HepG2 (cell line): ENCODE results near the gene IL27RA. TPM values are rescaled to one million over a fixed set of nuclear protein-coding genes. Genes with fewer than 3 reads are reported as not detected.

Experiments used
- ARID2 ChIP-seq: sonication (generic); formaldehyde crosslinking; IDR thresholded peaks from 2 replicates; pipeline ENCODE4 v1.8.1; 2022; ENCODE audit warnings: mild to moderate bottlenecking, missing genetic modification reagents, borderline replicate concordance
- BCL6 ChIP-seq: IDR thresholded peaks from 2 replicates; pipeline ENCODE4 v1.6.1; 2016; ENCODE audit warnings: missing genetic modification reagents, missing compliant biosample characterization
- FOXK2 ChIP-seq: fragments of 450-650 bp; IDR thresholded peaks from 2 replicates; pipeline ENCODE4 v1.6.1; 2016
- GATA4 ChIP-seq: sonication (generic); IDR thresholded peaks from 2 replicates; pipeline ENCODE4 v1.6.1; 2016; ENCODE audit warnings: antibody characterized with exemption, low read depth, borderline replicate concordance
- HOXD1 ChIP-seq: sonication (generic); formaldehyde crosslinking; IDR thresholded peaks from 2 replicates; pipeline ENCODE4 v1.5.0; 2020; ENCODE audit warnings: missing genetic modification reagents
- KDM3A ChIP-seq: IDR thresholded peaks from 2 replicates; pipeline ENCODE4 v1.6.1; 2018; ENCODE audit warnings: low read depth, missing compliant biosample characterization
- KDM5B ChIP-seq: sonication (generic); formaldehyde crosslinking; IDR thresholded peaks from 2 replicates; pipeline ENCODE4 v1.4.0; 2020; ENCODE audit warnings: missing genetic modification reagents, mild to moderate bottlenecking, borderline replicate concordance
- NFIB ChIP-seq: sonication (generic); formaldehyde crosslinking; IDR thresholded peaks from 2 replicates; pipeline ENCODE4 v1.9.0; 2021; ENCODE audit warnings: missing genetic modification reagents, mild to moderate bottlenecking, borderline replicate concordance
- PPARG ChIP-seq: conservative IDR thresholded peaks from 2 replicates; pipeline ENCODE4 v1.6.1; 2016; ENCODE audit warnings: missing biosample characterization, missing genetic modification reagents
- RARG ChIP-seq: sonication (generic); formaldehyde crosslinking; IDR thresholded peaks from 2 replicates; pipeline ENCODE4 v1.4.0; 2020; ENCODE audit warnings: low read depth, mild to moderate bottlenecking, missing genetic modification reagents
- SMARCC2 ChIP-seq: fragments of 450-650 bp; IDR thresholded peaks from 2 replicates; pipeline ENCODE4 v1.6.1; 2017; ENCODE audit warnings: antibody characterized with exemption, mild to moderate bottlenecking
- SMARCE1 ChIP-seq: fragments of 450-650 bp; IDR thresholded peaks from 2 replicates; pipeline ENCODE4 v1.6.1; 2017; ENCODE audit warnings: borderline replicate concordance
- TEAD3 ChIP-seq: optimal IDR thresholded peaks from 2 replicates; pipeline ENCODE3; 2016; ENCODE audit warnings: borderline replicate concordance
- XBP1 ChIP-seq: sonication (generic); formaldehyde crosslinking; IDR thresholded peaks from 2 replicates; pipeline ENCODE4 v1.5.0; 2020; ENCODE audit warnings: missing genetic modification reagents
- ZFP1 ChIP-seq: IDR thresholded peaks from 2 replicates; pipeline ENCODE4 v1.6.1; 2016
- ZNF253 ChIP-seq: sonication (generic); formaldehyde crosslinking; IDR thresholded peaks from 2 replicates; pipeline ENCODE4 v1.8.0; 2022; ENCODE audit warnings: mild to moderate bottlenecking, missing genetic modification reagents, borderline replicate concordance
- ZNF350 ChIP-seq: sonication (generic); formaldehyde crosslinking; IDR thresholded peaks from 2 replicates; pipeline ENCODE4 v1.4.0; 2020; ENCODE audit warnings: mild to moderate bottlenecking, low read depth, missing genetic modification reagents, borderline replicate concordance
- ZNF354B ChIP-seq: sonication (generic); formaldehyde crosslinking; IDR thresholded peaks from 2 replicates; pipeline ENCODE4 v1.8.0; 2022; ENCODE audit warnings: mild to moderate bottlenecking, missing genetic modification reagents
- ZNF367 ChIP-seq: sonication (generic); formaldehyde crosslinking; IDR thresholded peaks from 2 replicates; pipeline ENCODE4 v1.4.0; 2020; ENCODE audit warnings: missing genetic modification reagents, borderline replicate concordance
- ZNF501 ChIP-seq: sonication (generic); formaldehyde crosslinking; IDR thresholded peaks from 2 replicates; pipeline ENCODE4 v1.5.1; 2020; ENCODE audit warnings: mild to moderate bottlenecking, moderate library complexity, missing genetic modification reagents
- ZNF75D ChIP-seq: sonication (generic); formaldehyde crosslinking; IDR thresholded peaks from 2 replicates; pipeline ENCODE4 v1.8.1; 2023; ENCODE audit warnings: missing genetic modification reagents, mild to moderate bottlenecking, borderline replicate concordance
- ZNF775 ChIP-seq: sonication (generic); formaldehyde crosslinking; IDR thresholded peaks from 2 replicates; pipeline ENCODE4 v1.4.0; 2020; ENCODE audit warnings: missing genetic modification reagents, mild to moderate bottlenecking, moderate library complexity, borderline replicate concordance
- polyA plus RNA-seq, 8 experiments: library from polyadenylated mRNA; depleted of rRNA in 3 of 8; stranded (reverse) in 7 of 8; unstranded in 1 of 8; fragments of >200 nt; fragmentation: Illumina TruSeq in 4 of 8; extraction: Trizol in 4 of 8; gene quantifications; 2 replicates each; pipeline versions ENCODE4 v1.2.1 to v1.2.3, GENCODE V29; 2011 to 2016; ENCODE audit warnings: low read depth in 4 of 8, missing spikeins in 1 of 8, mixed read lengths in 1 of 8; ENCODE audit not compliant: insufficient read depth in 1 of 8
- total RNA-seq, 5 experiments: library from RNA; depleted of rRNA; stranded (reverse); fragments of >200 nt; fragmentation: Illumina TruSeq; extraction: Trizol; gene quantifications; 2 replicates each; pipeline ENCODE4 v1.2.3, GENCODE V29; 2016; ENCODE audit warnings: low read depth in 1 of 5
- TF ChIP-seq, protein P1 (sequence below): sonication (generic); formaldehyde crosslinking; IDR thresholded peaks from 2 replicates; pipeline ENCODE4 v1.9.0; 2022; ENCODE audit warnings: low read depth, missing genetic modification reagents
- TF ChIP-seq, protein P2 (sequence below): sonication (generic); formaldehyde crosslinking; IDR thresholded peaks from 2 replicates; pipeline ENCODE4 v1.8.1; 2023; ENCODE audit warnings: mild to moderate bottlenecking, inconsistent platforms, moderate library complexity, missing genetic modification reagents, borderline replicate concordance
- TF ChIP-seq, protein P3 (sequence below): sonication (generic); formaldehyde crosslinking; IDR thresholded peaks from 2 replicates; pipeline ENCODE4 v1.4.0; 2020; ENCODE audit warnings: low read depth, mild to moderate bottlenecking, missing genetic modification reagents
- TF ChIP-seq, protein P4 (sequence below): sonication (generic); formaldehyde crosslinking; IDR thresholded peaks from 2 replicates; pipeline ENCODE4 v1.5.1; 2020; ENCODE audit warnings: mild to moderate bottlenecking, missing genetic modification reagents, borderline replicate concordance

IL27RA gene
- total and polyA plus RNA-seq, 2 of the 13 experiments (the other 11 are each of a cell fraction or from before 2014, with no cell fraction given): 3.5 to 8.1 TPM

DNA sequence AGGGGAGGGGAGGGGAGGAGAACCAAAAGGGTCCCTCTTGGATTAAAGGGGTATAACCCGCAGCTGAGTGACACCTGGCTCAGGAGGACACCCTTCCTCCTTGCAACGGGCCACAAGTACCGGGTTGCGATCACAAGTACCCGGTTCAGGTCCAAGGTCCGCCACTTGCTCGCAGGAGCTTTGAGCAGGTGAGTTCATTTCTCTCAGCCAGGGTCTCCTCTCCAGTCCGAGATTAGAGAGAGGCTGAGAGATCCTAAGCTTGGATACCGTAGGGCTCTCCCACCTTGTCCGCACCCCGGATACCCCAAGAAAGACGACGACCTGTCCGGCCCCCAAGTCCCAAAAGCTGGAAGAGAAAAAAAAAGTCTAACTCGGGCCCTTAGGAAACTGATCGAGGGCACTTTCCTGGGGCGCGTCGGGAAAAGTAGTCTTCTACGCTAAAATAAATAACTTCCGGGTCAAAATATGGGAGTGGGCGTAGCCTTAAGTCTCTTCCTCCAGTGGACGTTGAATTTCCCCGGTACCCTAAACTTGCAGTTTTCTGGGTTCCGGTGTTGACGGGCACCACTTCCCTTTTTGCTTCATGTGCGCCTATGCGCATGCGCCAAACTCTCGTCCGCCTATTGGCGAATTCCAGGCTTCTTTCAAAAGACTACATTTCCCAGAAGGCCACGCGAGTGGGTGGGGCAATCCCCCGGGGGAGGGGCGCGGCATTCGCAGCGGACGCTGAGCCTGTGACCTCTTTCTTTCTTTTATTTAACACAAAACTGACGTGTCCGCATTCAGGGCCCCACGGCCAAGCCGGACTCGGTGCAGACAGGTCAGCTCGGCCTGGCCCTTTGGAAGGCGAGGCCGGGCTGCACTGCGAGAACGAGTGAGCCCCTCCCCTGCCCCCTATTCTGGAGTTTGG, 49.6 kb downstream of the IL27RA start (continued):
- TF ChIP-seq KDM5B (CRISPR knock-in tag) (0 out of 2 replicates have a peak, but pooled peaks have one; percentile 17), ARID2 (0 out of 2 replicates have a peak, but pooled peaks have one; percentile 52), ZNF350 (CRISPR knock-in tag) (peak; percentile 81), ZNF501 (CRISPR knock-in tag) (peak; percentile 80; the same call in 1 of the 2 replicates), TEAD3 (CRISPR knock-in tag) (peak; percentile 92), GATA4 (no peak; the same call in 1 of the 2 replicates), ZNF775 (no peak), NFIB (no peak), ZNF367 (CRISPR knock-in tag) (no peak), RARG (CRISPR knock-in tag) (no peak), KDM3A (no peak), XBP1 (CRISPR knock-in tag) (no peak), PPARG (CRISPR knock-in tag) (no peak), BCL6 (CRISPR knock-in tag) (no peak; the same call in 1 of the 2 replicates), FOXK2 (peak; percentile 80; the same call in 1 of the 2 replicates), SMARCC2 (no peak), SMARCE1 (no peak), ZNF354B (CRISPR knock-in tag) (no peak), HOXD1 (CRISPR knock-in tag) (0 out of 2 replicates have a peak, but pooled peaks have one; percentile 1), ZNF253 (CRISPR knock-in tag) (no peak), ZFP1 (no peak), ZNF75D (no peak)
- TF ChIP-seq, protein P1, sequence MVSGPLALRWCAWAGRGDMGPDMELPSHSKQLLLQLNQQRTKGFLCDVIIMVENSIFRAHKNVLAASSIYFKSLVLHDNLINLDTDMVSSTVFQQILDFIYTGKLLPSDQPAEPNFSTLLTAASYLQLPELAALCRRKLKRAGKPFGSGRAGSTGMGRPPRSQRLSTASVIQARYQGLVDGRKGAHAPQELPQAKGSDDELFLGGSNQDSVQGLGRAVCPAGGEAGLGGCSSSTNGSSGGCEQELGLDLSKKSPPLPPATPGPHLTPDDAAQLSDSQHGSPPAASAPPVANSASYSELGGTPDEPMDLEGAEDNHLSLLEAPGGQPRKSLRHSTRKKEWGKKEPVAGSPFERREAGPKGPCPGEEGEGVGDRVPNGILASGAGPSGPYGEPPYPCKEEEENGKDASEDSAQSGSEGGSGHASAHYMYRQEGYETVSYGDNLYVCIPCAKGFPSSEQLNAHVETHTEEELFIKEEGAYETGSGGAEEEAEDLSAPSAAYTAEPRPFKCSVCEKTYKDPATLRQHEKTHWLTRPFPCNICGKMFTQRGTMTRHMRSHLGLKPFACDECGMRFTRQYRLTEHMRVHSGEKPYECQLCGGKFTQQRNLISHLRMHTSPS (CRISPR knock-in tag): 0 out of 2 replicates have a peak, but pooled peaks have one; percentile 16
- TF ChIP-seq, protein P2, sequence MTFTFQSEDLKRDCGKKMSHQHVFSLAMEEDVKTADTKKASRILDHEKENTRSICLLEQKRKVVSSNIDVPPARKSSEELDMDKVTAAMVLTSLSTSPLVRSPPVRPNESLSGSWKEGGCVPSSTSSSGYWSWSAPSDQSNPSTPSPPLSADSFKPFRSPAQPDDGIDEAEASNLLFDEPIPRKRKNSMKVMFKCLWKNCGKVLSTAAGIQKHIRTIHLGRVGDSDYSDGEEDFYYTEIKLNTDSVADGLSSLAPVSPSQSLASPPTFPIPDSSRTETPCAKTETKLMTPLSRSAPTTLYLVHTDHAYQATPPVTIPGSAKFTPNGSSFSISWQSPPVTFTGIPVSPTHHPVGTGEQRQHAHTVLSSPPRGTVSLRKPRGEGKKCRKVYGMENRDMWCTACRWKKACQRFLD (CRISPR knock-in tag): no peak
- TF ChIP-seq, protein P3, sequence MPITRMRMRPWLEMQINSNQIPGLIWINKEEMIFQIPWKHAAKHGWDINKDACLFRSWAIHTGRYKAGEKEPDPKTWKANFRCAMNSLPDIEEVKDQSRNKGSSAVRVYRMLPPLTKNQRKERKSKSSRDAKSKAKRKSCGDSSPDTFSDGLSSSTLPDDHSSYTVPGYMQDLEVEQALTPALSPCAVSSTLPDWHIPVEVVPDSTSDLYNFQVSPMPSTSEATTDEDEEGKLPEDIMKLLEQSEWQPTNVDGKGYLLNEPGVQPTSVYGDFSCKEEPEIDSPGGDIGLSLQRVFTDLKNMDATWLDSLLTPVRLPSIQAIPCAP (CRISPR knock-in tag): no peak
- TF ChIP-seq, protein P4, sequence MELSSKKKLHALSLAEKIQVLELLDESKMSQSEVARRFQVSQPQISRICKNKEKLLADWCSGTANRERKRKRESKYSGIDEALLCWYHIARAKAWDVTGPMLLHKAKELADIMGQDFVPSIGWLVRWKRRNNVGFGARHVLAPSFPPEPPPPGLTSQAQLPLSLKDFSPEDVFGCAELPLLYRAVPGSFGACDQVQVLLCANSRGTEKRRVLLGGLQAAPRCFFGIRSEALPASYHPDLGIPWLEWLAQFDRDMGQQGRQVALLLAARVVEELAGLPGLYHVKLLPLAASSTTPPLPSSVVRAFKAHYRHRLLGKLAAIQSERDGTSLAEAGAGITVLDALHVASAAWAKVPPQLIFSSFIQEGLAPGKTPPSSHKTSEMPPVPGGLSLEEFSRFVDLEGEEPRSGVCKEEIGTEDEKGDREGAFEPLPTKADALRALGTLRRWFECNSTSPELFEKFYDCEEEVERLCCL (CRISPR knock-in tag): no peak
